ENCODE results near the gene KRTAP1-1. TPM values are rescaled to one million over a fixed set of nuclear protein-coding genes. Genes with fewer than 3 reads are reported as not detected.
A peak's percentile ranks its signal among the peaks of the same experiment; 100 is the strongest.

Gene KRTAP1-1
- polyA plus RNA-seq, 2 of the 4 experiments (the other 2 are of a cell fraction) = not detected

GRCh38 chr17:40996829-40997228 is 44.4 kb downstream of the KRTAP1-1 start:
- Histone ChIP-seq H3K4me1 (no peaks in the 10 kb centered on the region), H3K27ac (no peak overlapping the region), H3K9me3 (no peaks in the 10 kb centered on the region), H3K4me2 (no peak overlapping the region), H3K4me3 (no peak overlapping the region)
- ATAC-seq (no peak), FAIRE-seq (no peak), DNase-seq (ENCODE audit: low read depth in 1 of 2, low spot score in 1 of 2) (no peak)
- 71% methylated on average over 4 of the region's 4 CpGs for WGBS (ENCODE audit: missing lambda C conversion rate)
- POLR2A ChIA-PET = no interaction called here
- TF ChIP-seq HOXB5 (CRISPR knock-in tag; IDR thresholded peaks at IDR 0.05) (no peak), FOSL2 (IDR thresholded peaks at IDR 0.05) (no peak), FOSL2 (CRISPR knock-in tag; IDR thresholded peaks at IDR 0.05) (no peak), NR3C1 (IDR thresholded peaks at IDR 0.05) (no peak), HDAC2 (IDR thresholded peaks at IDR 0.05) (no peak), RARB (CRISPR knock-in tag; IDR thresholded peaks at IDR 0.05) (no peak), MAX (IDR thresholded peaks at IDR 0.05) (no peak), RNF2 (IDR thresholded peaks at IDR 0.05; ENCODE audit: borderline replicate concordance, low read depth) (no peak), TFCP2L1 (CRISPR knock-in tag; IDR thresholded peaks at IDR 0.05) (no peak), MYC (IDR thresholded peaks at IDR 0.05; ENCODE audit: borderline replicate concordance, low read length) (no peak)
- CTCF ChIA-PET = interaction anchor here (1.3 to 2.1 kb wide), 3 partner anchors 11 to 651 kb away, joined by 4 to 8 read pairs (median 5); no protein-coding TSS in a partner anchor

GRCh38 chr17:40995116-40995515 is 46.1 kb downstream of the KRTAP1-1 start:
- WGBS (ENCODE audit: missing lambda C conversion rate) = 57% methylated on average over 1 of the region's 1 CpG
- no peak for TF ChIP-seq HOXA7 (CRISPR knock-in tag; IDR thresholded peaks at IDR 0.05)
- no peak for TF ChIP-seq BHLHE40 (IDR thresholded peaks at IDR 0.05; ENCODE audit: low read depth, low read length)
- TF ChIP-seq GATA3 (IDR thresholded peaks at IDR 0.05; ENCODE audit: borderline replicate concordance) = no peak
- no peak for TF ChIP-seq CBX8 (IDR thresholded peaks at IDR 0.05)
- TF ChIP-seq NFE2L2 (conservative IDR thresholded peaks at IDR 0.05; ENCODE audit: low read length) = no peak
- TF ChIP-seq ATOH8 (CRISPR knock-in tag; IDR thresholded peaks at IDR 0.05; ENCODE audit: low read depth) = no peak
- no peak for TF ChIP-seq MAZ (IDR thresholded peaks at IDR 0.05; ENCODE audit: borderline replicate concordance, low read depth, low read length)
- TF ChIP-seq NR3C1 (IDR thresholded peaks at IDR 0.05) = no peak
- no peak for TF ChIP-seq ZFP36 (IDR thresholded peaks at IDR 0.05; ENCODE audit: borderline replicate concordance, partially characterized antibody)
- TF ChIP-seq HMGXB4 (CRISPR knock-in tag; IDR thresholded peaks at IDR 0.05; ENCODE audit: borderline replicate concordance) = no peak
- ATAC-seq (no peak), FAIRE-seq (peak; percentile 73), DNase-seq (ENCODE audit: low read depth in 1 of 2, low spot score in 1 of 2) (no peak)
- POLR2A ChIA-PET = interaction anchor here (0.7 kb wide), 1 partner anchor 21 kb away, joined by 3 read pairs; no protein-coding TSS in a partner anchor
- CTCF ChIA-PET = interaction anchor here (0.8 to 2.1 kb wide), 4 partner anchors 12 to 501 kb away, joined by 3 to 8 read pairs (median 4); no protein-coding TSS in a partner anchor
- Histone ChIP-seq H3K4me1 (no peaks in the 10 kb centered on the region), H3K27ac (no peak overlapping the region), H3K4me2 (no peak overlapping the region), H3K9me3 (0 out of 3 replicates have a peak, but pooled peaks cover 5% of the 10 kb centered on the region), H3K4me3 (no peak overlapping the region)

GRCh38 chr17:40993839-40994238 is 47.4 kb downstream of the KRTAP1-1 start, which contains the start of gene KRTAP3-3:
TSS of gene KRTAP3-3 (minus strand) at chr17:40994164. CDS start at chr17:40994097, 67 bp downstream.
- Histone ChIP-seq H3K9me3 (0 out of 3 replicates have a peak, but pooled peaks cover 5% of the 10 kb centered on the region), H3K4me3 (no peak within 1 kb of the TSS), H3K27ac (no peak within 1 kb of the TSS), H3K4me2 (no peak within 1 kb of the TSS), H3K4me1 (no peaks in the 10 kb centered on the region)
- POLR2A ChIA-PET = no interaction called here
- ATAC-seq = no peak
- DNase-seq (ENCODE audit: low read depth in 1 of 2, low spot score in 1 of 2) = no peak
- FAIRE-seq = no peak
- CTCF ChIA-PET = interaction anchor here (1.0 kb wide), 1 partner anchor 24 kb away, joined by 3 read pairs; no protein-coding TSS in a partner anchor
- 48% methylated on average over 4 of the region's 4 CpGs for WGBS (ENCODE audit: missing lambda C conversion rate)
- no peak for TF ChIP-seq FOSL2 (IDR thresholded peaks at IDR 0.05)
- TF ChIP-seq FOSL2 (CRISPR knock-in tag; IDR thresholded peaks at IDR 0.05) = no peak
- TF ChIP-seq PHF8 (IDR thresholded peaks at IDR 0.05; ENCODE audit: borderline replicate concordance, low read depth) = no peak
- no peak for TF ChIP-seq ZSCAN20 (CRISPR knock-in tag; IDR thresholded peaks at IDR 0.05)
- no peak for TF ChIP-seq RCOR1 (IDR thresholded peaks at IDR 0.05; ENCODE audit: low read depth, low read length)
- no peak for TF ChIP-seq SMC3 (IDR thresholded peaks at IDR 0.05)
- no peak for TF ChIP-seq TP53 (CRISPR knock-in tag; IDR thresholded peaks at IDR 0.05)
- no peak for TF ChIP-seq RNF2 (IDR thresholded peaks at IDR 0.05; ENCODE audit: borderline replicate concordance, low read depth)
- TF ChIP-seq REST (IDR thresholded peaks at IDR 0.05) = no peak
- TF ChIP-seq NFE2L2 (conservative IDR thresholded peaks at IDR 0.05; ENCODE audit: low read length) = no peak
- no peak for TF ChIP-seq HES2 (IDR thresholded peaks at IDR 0.05)
- no peak for TF ChIP-seq KDM5A (IDR thresholded peaks at IDR 0.05)
- no peak for TF ChIP-seq RARB (CRISPR knock-in tag; IDR thresholded peaks at IDR 0.05)
- no peak for TF ChIP-seq EHF (CRISPR knock-in tag; IDR thresholded peaks at IDR 0.05)

Measured in A549 (cell line).